H9 (cell line): ENCODE results near the gene B4GALNT1. TPM values are rescaled to one million over a fixed set of nuclear protein-coding genes. Genes with fewer than 3 reads are reported as not detected.

Experiments
- DNase-seq: peaks from one replicate; pipeline ENCODE4 v3.0.0-alpha.2; 2017
- H2AFZ ChIP-seq: one replicate; pipeline ENCODE4 v1.6.1; 2013; ENCODE audit warnings: mild to moderate bottlenecking, low read length, control low read depth, moderate library complexity
- H2AK5ac ChIP-seq: 2 replicates; pipeline ENCODE4 v1.6.1; 2013; ENCODE audit warnings: low read length, control low read depth, mixed read lengths; ENCODE audit not compliant: insufficient read length
- H2BK120ac ChIP-seq: one replicate; pipeline ENCODE4 v1.6.1; 2013; ENCODE audit warnings: low read depth, mild to moderate bottlenecking, low read length, control low read depth, inconsistent platforms; ENCODE audit not compliant: poor library complexity, severe bottlenecking
- H2BK12ac ChIP-seq: 2 replicates; pipeline ENCODE4 v1.6.1; 2013; ENCODE audit warnings: low read length, control low read depth, mixed read lengths, low read depth; ENCODE audit not compliant: insufficient read length
- H2BK15ac ChIP-seq: 2 replicates; pipeline ENCODE4 v1.6.1; 2013; ENCODE audit warnings: low read depth, low read length, control low read depth
- H2BK20ac ChIP-seq: one replicate; pipeline ENCODE4 v1.6.1; 2013; ENCODE audit warnings: low read depth, mild to moderate bottlenecking, low read length, control low read depth, inconsistent platforms; ENCODE audit not compliant: poor library complexity, severe bottlenecking
- H2BK5ac ChIP-seq: 2 replicates; pipeline ENCODE4 v1.6.1; 2013; ENCODE audit warnings: low read length, control low read depth, mixed read lengths; ENCODE audit not compliant: insufficient read length
- H3K14ac ChIP-seq: 2 replicates; pipeline ENCODE4 v1.6.1; 2013; ENCODE audit warnings: low read length, control low read depth; ENCODE audit not compliant: insufficient read depth
- H3K18ac ChIP-seq: 2 replicates; pipeline ENCODE4 v1.6.1; 2013; ENCODE audit warnings: low read depth, mild to moderate bottlenecking, mixed read lengths, low read length, control low read depth; ENCODE audit not compliant: insufficient read length
- H3K23ac ChIP-seq: 2 replicates; pipeline ENCODE4 v1.6.1; 2013; ENCODE audit warnings: low read length, control low read depth, mixed read lengths, low read depth; ENCODE audit not compliant: insufficient read length
- H3K23me2 ChIP-seq: 2 replicates; pipeline ENCODE4 v1.6.1; 2013; ENCODE audit warnings: low read depth, mild to moderate bottlenecking, mixed read lengths, low read length, control low read depth; ENCODE audit not compliant: insufficient read length, poor library complexity, severe bottlenecking
- H3K27ac ChIP-seq: 2 replicates; pipeline ENCODE4 v1.5.1; 2013; ENCODE audit warnings: low read length, control low read depth, mixed read lengths, low read depth; ENCODE audit not compliant: insufficient read length
- H3K27me3 ChIP-seq: 2 replicates; pipeline ENCODE4 v1.6.1; 2013; ENCODE audit warnings: low read length, control low read depth, inconsistent platforms; ENCODE audit not compliant: insufficient read depth
- H3K4ac ChIP-seq: 2 replicates; pipeline ENCODE4 v1.6.1; 2013; ENCODE audit warnings: low read depth, mild to moderate bottlenecking, control low read depth, inconsistent platforms, low read length, moderate library complexity
- H3K4me1 ChIP-seq: 2 replicates; pipeline ENCODE4 v1.6.1; 2013; ENCODE audit warnings: low read length, control low read depth, inconsistent platforms; ENCODE audit not compliant: insufficient read depth
- H3K4me2 ChIP-seq: 2 replicates; pipeline ENCODE4 v1.6.1; 2013; ENCODE audit warnings: low read length, control low read depth, mixed read lengths; ENCODE audit not compliant: insufficient read length, insufficient read depth
- H3K56ac ChIP-seq: 2 replicates; pipeline ENCODE4 v1.6.1; 2013; ENCODE audit warnings: low read depth, mild to moderate bottlenecking, mixed read lengths, low read length, control low read depth; ENCODE audit not compliant: insufficient read length
- H3K79me1 ChIP-seq: 2 replicates; pipeline ENCODE4 v1.6.1; 2013; ENCODE audit warnings: low read depth, mild to moderate bottlenecking, moderate library complexity, low read length, control low read depth, inconsistent platforms; ENCODE audit not compliant: insufficient read depth, poor library complexity, severe bottlenecking
- H3K79me2 ChIP-seq: 2 replicates; pipeline ENCODE4 v1.6.1; 2013; ENCODE audit warnings: low read length, control low read depth, inconsistent platforms; ENCODE audit not compliant: insufficient read depth
- H3K9ac ChIP-seq: 2 replicates; pipeline ENCODE4 v1.6.1; 2013; ENCODE audit warnings: low read length, control low read depth, mixed read lengths; ENCODE audit not compliant: insufficient read length; ENCODE audit errors: extremely low read depth
- H3K9me3 ChIP-seq: one replicate; pipeline ENCODE4 v1.6.1; 2013; ENCODE audit warnings: low read depth, low read length, inconsistent platforms; ENCODE audit not compliant: control insufficient read depth
- H3T11ph ChIP-seq: one replicate; pipeline ENCODE4 v1.6.1; 2013; ENCODE audit warnings: mild to moderate bottlenecking, low read length, control low read depth, inconsistent platforms
- H4K20me1 ChIP-seq: one replicate; pipeline ENCODE4 v1.6.1; 2013; ENCODE audit not compliant: control insufficient read depth, insufficient read length, insufficient read depth
- H4K5ac ChIP-seq: 2 replicates; pipeline ENCODE4 v1.6.1; 2013; ENCODE audit warnings: low read depth, mild to moderate bottlenecking, mixed read lengths, low read length, control low read depth; ENCODE audit not compliant: insufficient read length
- H4K8ac ChIP-seq: replicated peaks from 2 replicates; pipeline ENCODE4 v1.6.1; 2013; ENCODE audit warnings: low read length, control low read depth, mixed read lengths, low read depth; ENCODE audit not compliant: insufficient read length
- H4K91ac ChIP-seq: 2 replicates; pipeline ENCODE4 v1.6.1; 2013; ENCODE audit warnings: low read depth, mild to moderate bottlenecking, moderate library complexity, mixed read lengths, low read length, control low read depth; ENCODE audit not compliant: insufficient read length
- H3K27ac Mint-ChIP-seq, 3 experiments: 2 replicates in 2 of 3; 3 replicates in 1 of 3; pipeline ENCODE4 v1.8.0; 2020 to 2021; ENCODE audit warnings: mixed read lengths in 3 of 3, mild to moderate bottlenecking in 1 of 3, moderate library complexity in 1 of 3
- H3K27me3 Mint-ChIP-seq: 2 replicates; pipeline ENCODE4 v1.8.0; 2021; ENCODE audit warnings: low read depth, mild to moderate bottlenecking, moderate library complexity, mixed read lengths
- H3K36me3 Mint-ChIP-seq, 3 experiments: 2 replicates in 2 of 3; 3 replicates in 1 of 3; pipeline ENCODE4 v1.8.0; 2020 to 2021; ENCODE audit warnings: low read depth in 3 of 3, mixed read lengths in 3 of 3; ENCODE audit not compliant: insufficient read depth in 1 of 3
- H3K4me1 Mint-ChIP-seq, 2 experiments: 2 replicates each; pipeline ENCODE4 v1.8.0; 2020; ENCODE audit warnings: mixed read lengths in 2 of 2
- H3K4me3 Mint-ChIP-seq, 2 experiments: 2 replicates in 1 of 2; 3 replicates in 1 of 2; pipeline ENCODE4 v1.8.0; 2020 to 2021; ENCODE audit warnings: mild to moderate bottlenecking in 2 of 2, mixed read lengths in 2 of 2, moderate library complexity in 1 of 2
- H3K9me3 Mint-ChIP-seq, 2 experiments: 2 replicates in 1 of 2; 3 replicates in 1 of 2; pipeline ENCODE4 v1.8.0; 2020; ENCODE audit warnings: mild to moderate bottlenecking in 2 of 2, mixed read lengths in 2 of 2, moderate library complexity in 1 of 2
- CTCF ChIP-seq: fragments of 200-600 bp; sonication (generic); conservative IDR thresholded peaks from 3 replicates; pipeline ENCODE4 v1.8.0; 2021; ENCODE audit warnings: antibody characterized with exemption, mild to moderate bottlenecking
- WGBS: extraction: QIAGEN DNeasy Blood & Tissue Kit; methylation state at CpG from one replicate; pipeline ENCODE4 v1.1.7; 2013; ENCODE audit warnings: missing lambda C conversion rate, low lambda C conversion rate, mixed read lengths; ENCODE audit not compliant: insufficient read length; ENCODE audit errors: extremely low coverage; 5-methylcytosine and 5-hydroxymethylcytosine counted together
- total RNA-seq: library from RNA; stranded (reverse); gene quantifications from 2 replicates; pipeline ENCODE4 v1.2.1, GENCODE V29; 2021

B4GALNT1 gene
- total RNA-seq, 1 experiment from 2014 or later = 2.3 TPM

GRCh38 chr12:57576613-57577160 lies 56.3 kb downstream of the B4GALNT1 start:
- H3K36me3 Mint-ChIP-seq = peaks cover 50 to 86% (median 75%) of the 10 kb centered on the region in 3 experiments; a peak in 6 of 7 replicates
- Histone ChIP-seq H3K79me2 (0 out of 2 replicates have a peak, but pooled peaks cover 2% of the 10 kb centered on the region), H3K79me1 (no peaks in the 10 kb centered on the region), H2BK5ac (no peak overlapping the region), H2BK20ac (no peak overlapping the region), H3K56ac (no peak overlapping the region), H4K5ac (no peak overlapping the region), H3K9me3 (no peaks in the 10 kb centered on the region), H3K23me2 (no peaks in the 10 kb centered on the region), H4K20me1 (no peaks in the 10 kb centered on the region), H3T11ph (no peak overlapping the region), H3K27ac (no peak overlapping the region), H3K4me1 (no peaks in the 10 kb centered on the region), H3K27me3 (no peaks in the 10 kb centered on the region), H2BK15ac (no peak overlapping the region), H3K4me2 (no peak overlapping the region), H2AK5ac (no peak overlapping the region), H2BK120ac (no peak overlapping the region), H2BK12ac (no peak overlapping the region), H4K91ac (no peak overlapping the region), H2AFZ (no peak overlapping the region), H3K23ac (no peak overlapping the region), H3K14ac (no peak overlapping the region), H4K8ac (no peak overlapping the region), H3K4ac (no peak overlapping the region), H3K9ac (no peak overlapping the region), H3K18ac (no peak overlapping the region)
- H3K4me1 Mint-ChIP-seq = no peaks in the 10 kb centered on the region
- no peak for TF ChIP-seq CTCF
- no peaks in the 10 kb centered on the region for H3K9me3 Mint-ChIP-seq
- no peaks in the 10 kb centered on the region for H3K27me3 Mint-ChIP-seq
- no peak overlapping the region for H3K4me3 Mint-ChIP-seq
- DNase-seq = no peak
- WGBS = no CpG with 5 or more reads among the region's 9 CpGs
- H3K27ac Mint-ChIP-seq = no peak overlapping the region

Other genes starting within 250 kb of the B4GALNT1 start
- gene R3HDM2, start 202.2 kb downstream of the B4GALNT1 start, total RNA-seq = 43.9 and 45.4 TPM in 2 replicates
- gene INHBC, start 198.4 kb downstream of the B4GALNT1 start, total RNA-seq = not detected in 2 replicates
- gene INHBE, start 177.9 kb downstream of the B4GALNT1 start, total RNA-seq = 9.6 and 10.1 TPM in 2 replicates
- 25.8 and 28.4 TPM in 2 replicates for gene GLI1, start 173.4 kb downstream of the B4GALNT1 start, total RNA-seq
- gene ARHGAP9, start 153.3 kb downstream of the B4GALNT1 start, total RNA-seq = 3.7 and 4.4 TPM in 2 replicates
- 352 and 368 TPM in 2 replicates for gene MARS1, start 145.1 kb downstream of the B4GALNT1 start, total RNA-seq
- gene DDIT3, start 112.7 kb downstream of the B4GALNT1 start, total RNA-seq = 12.8 and 14.1 TPM in 2 replicates
- 66.0 and 66.8 TPM in 2 replicates for gene MBD6, start 110.4 kb downstream of the B4GALNT1 start, total RNA-seq
- 96.6 and 97.7 TPM in 2 replicates for gene DCTN2, start 86.0 kb downstream of the B4GALNT1 start, total RNA-seq
- gene KIF5A, start 83.2 kb downstream of the B4GALNT1 start, total RNA-seq = 17.7 and 18.5 TPM in 2 replicates
- 37.1 and 40.7 TPM in 2 replicates for gene PIP4K2C, start 42.0 kb downstream of the B4GALNT1 start, total RNA-seq
- 65.2 and 67.5 TPM in 2 replicates for gene DTX3, start 28.4 kb downstream of the B4GALNT1 start, total RNA-seq
- gene ARHGEF25, start 21.8 kb downstream of the B4GALNT1 start, total RNA-seq = 22.6 and 24.4 TPM in 2 replicates
- gene OS9, start 60.9 kb upstream of the B4GALNT1 start, total RNA-seq = 111 and 112 TPM in 2 replicates
- 4.6 and 5.3 TPM in 2 replicates for gene AGAP2, start 105.5 kb upstream of the B4GALNT1 start, total RNA-seq
- 18.8 and 20.0 TPM in 2 replicates for gene TSPAN31, start 111.8 kb upstream of the B4GALNT1 start, total RNA-seq
- 217 and 218 TPM in 2 replicates for gene CDK4, start 119.1 kb upstream of the B4GALNT1 start, total RNA-seq
- 20.5 and 20.9 TPM in 2 replicates for gene MARCHF9, start 121.9 kb upstream of the B4GALNT1 start, total RNA-seq
- 6.1 and 6.5 TPM in 2 replicates for gene CYP27B1, start 133.9 kb upstream of the B4GALNT1 start, total RNA-seq
- 58.4 and 66.7 TPM in 2 replicates for gene METTL1, start 138.9 kb upstream of the B4GALNT1 start, total RNA-seq
- 2.1 and 2.9 TPM in 2 replicates for gene EEF1AKMT3, start 139.4 kb upstream of the B4GALNT1 start, total RNA-seq
- gene TSFM, start 149.6 kb upstream of the B4GALNT1 start, total RNA-seq = 50.2 and 53.3 TPM in 2 replicates
- gene AVIL, start 185.5 kb upstream of the B4GALNT1 start, total RNA-seq = 1.9 and 2.2 TPM in 2 replicates
- gene CTDSP2, start 213.5 kb upstream of the B4GALNT1 start, total RNA-seq = 97.5 and 103 TPM in 2 replicates